ENCODE measurements around the gene KCNMA1. TPM values are rescaled to one million over a fixed set of nuclear protein-coding genes. Genes with fewer than 3 reads are reported as not detected.

The KCNMA1 gene
- total RNA-seq, 4 donors from 2014 or later = 68.4 to 170 (median 119) TPM

- Histone ChIP-seq H3K4me1 (peaks cover 19 to 58% (median 36%) of the 10 kb centered on the region in 4 donors), H3K36me3 (no peaks in the 10 kb centered on the region), H3K27me3 (no peaks in the 10 kb centered on the region), H3K4me3 (no peak overlapping the region), H3K9me3 (no peaks in the 10 kb centered on the region), H3K27ac (peak overlapping the region in 3 of 4 donors; percentile 42 to 61 (median 53))
- no peak for DNase-seq
- intact Hi-C loops (cut with DNase I; ENCODE audit: low total_unique reads) = no loop called here
- in situ Hi-C loops (cut with MboI; ENCODE audit: low pct_ligation_motif_present in 1 of 4, low pct_unique_long_range_greater_than_20kb in 1 of 4, low sequenced_read_pairs in 3 of 4) = no loop called here
- no peak for TF ChIP-seq POLR2AphosphoS5 (IDR thresholded peaks at IDR 0.05)
- TF ChIP-seq POLR2A (IDR thresholded peaks at IDR 0.05) = no peak
- TF ChIP-seq, protein P1, sequence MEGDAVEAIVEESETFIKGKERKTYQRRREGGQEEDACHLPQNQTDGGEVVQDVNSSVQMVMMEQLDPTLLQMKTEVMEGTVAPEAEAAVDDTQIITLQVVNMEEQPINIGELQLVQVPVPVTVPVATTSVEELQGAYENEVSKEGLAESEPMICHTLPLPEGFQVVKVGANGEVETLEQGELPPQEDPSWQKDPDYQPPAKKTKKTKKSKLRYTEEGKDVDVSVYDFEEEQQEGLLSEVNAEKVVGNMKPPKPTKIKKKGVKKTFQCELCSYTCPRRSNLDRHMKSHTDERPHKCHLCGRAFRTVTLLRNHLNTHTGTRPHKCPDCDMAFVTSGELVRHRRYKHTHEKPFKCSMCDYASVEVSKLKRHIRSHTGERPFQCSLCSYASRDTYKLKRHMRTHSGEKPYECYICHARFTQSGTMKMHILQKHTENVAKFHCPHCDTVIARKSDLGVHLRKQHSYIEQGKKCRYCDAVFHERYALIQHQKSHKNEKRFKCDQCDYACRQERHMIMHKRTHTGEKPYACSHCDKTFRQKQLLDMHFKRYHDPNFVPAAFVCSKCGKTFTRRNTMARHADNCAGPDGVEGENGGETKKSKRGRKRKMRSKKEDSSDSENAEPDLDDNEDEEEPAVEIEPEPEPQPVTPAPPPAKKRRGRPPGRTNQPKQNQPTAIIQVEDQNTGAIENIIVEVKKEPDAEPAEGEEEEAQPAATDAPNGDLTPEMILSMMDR (IDR thresholded peaks at IDR 0.05) = no peak
- 70 to 74% methylated on average over 3 of the region's 3 CpGs for WGBS, 2 donors (ENCODE audit: low coverage in 1 of 2)
These were observed 74.9 kb downstream of the KCNMA1 start for GRCh38 chr10:77562742-77563141.

DNA sequence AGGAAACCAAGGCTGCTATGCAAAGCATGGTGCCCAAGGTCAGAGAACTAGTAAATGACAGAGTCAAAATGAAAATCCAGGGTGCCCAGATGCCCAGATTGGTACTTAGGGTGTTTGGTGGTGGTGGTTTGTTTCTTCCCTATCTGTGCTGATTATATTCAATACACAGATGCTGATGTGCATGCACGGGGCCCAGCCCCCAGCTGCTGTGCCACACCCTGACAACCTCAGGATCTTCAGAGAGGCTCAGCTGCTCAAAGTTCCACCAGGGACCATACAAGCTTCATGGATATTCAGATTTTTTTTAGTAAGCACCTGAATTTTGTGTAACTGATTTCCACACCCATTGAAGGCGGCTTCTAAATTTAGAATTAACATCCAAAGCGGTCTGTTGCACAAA is 75.6 kb downstream of the KCNMA1 start:
- in situ Hi-C loops (cut with MboI; ENCODE audit: low pct_ligation_motif_present in 1 of 4, low pct_unique_long_range_greater_than_20kb in 1 of 4, low sequenced_read_pairs in 3 of 4) = no loop called here
- TF ChIP-seq POLR2AphosphoS5 (IDR thresholded peaks at IDR 0.05) (no peak), POLR2A (IDR thresholded peaks at IDR 0.05) (no peak), EP300 (IDR thresholded peaks at IDR 0.05; ENCODE audit: low read depth) (no peak)
- TF ChIP-seq, protein P1 (IDR thresholded peaks at IDR 0.05) = no peak
- intact Hi-C loops (cut with DNase I; ENCODE audit: low total_unique reads) = no loop called here
- no peak for DNase-seq
- no peaks in the 10 kb centered on the region for H3K36me3 ChIP-seq
- H3K9me3 ChIP-seq = no peaks in the 10 kb centered on the region
- H3K4me3 ChIP-seq = no peak overlapping the region
- H3K4me1 ChIP-seq = peaks cover 26 to 63% (median 36%) of the 10 kb centered on the region in 4 donors
- H3K27me3 ChIP-seq = no peaks in the 10 kb centered on the region
- 42 to 50% methylated on average over 1 to 3 of the region's 3 CpGs for WGBS, 2 donors (ENCODE audit: low coverage in 1 of 2)
- peak overlapping the region in 3 of 4 donors; percentile 15 to 61 (median 42) for H3K27ac ChIP-seq

DNA sequence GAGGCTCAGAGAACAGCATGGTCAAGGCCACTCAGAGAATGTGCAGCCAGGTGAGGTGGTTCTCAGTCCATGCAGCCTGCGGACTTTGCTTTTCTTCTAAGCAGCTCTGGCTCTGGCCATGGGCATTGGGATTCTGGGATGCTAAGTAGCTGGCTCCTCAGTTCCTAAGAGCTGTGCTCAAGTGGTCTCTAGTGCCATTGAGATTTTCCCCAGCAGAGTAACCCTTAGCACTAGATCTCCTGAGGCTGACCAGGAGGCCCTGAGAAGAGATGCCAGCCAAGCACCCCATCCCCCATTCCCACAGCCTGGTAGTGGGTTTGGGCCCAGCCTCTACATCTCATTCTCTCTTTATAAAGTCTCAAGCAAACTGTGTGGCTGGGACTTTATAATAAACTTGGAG is 77.1 kb downstream of the KCNMA1 start:
- H3K27ac ChIP-seq = peak overlapping the region in 1 of 4 donors; percentile 61
- H3K9me3 ChIP-seq = no peaks in the 10 kb centered on the region
- H3K4me3 ChIP-seq = no peak overlapping the region
- no peaks in the 10 kb centered on the region for H3K27me3 ChIP-seq
- peaks cover 29 to 65% (median 35%) of the 10 kb centered on the region in 4 donors for H3K4me1 ChIP-seq
- in situ Hi-C loops (cut with MboI; ENCODE audit: low pct_ligation_motif_present in 1 of 4, low pct_unique_long_range_greater_than_20kb in 1 of 4, low sequenced_read_pairs in 3 of 4) (no loop called here), intact Hi-C loops (cut with DNase I; ENCODE audit: low total_unique reads) (no loop called here)
- 100% methylated on average over 1 of the region's 1 CpG for whole genome bisulfite sequencing, 2 donors (ENCODE audit: low coverage in 1 of 2)
- TF ChIP-seq POLR2AphosphoS5 (IDR thresholded peaks at IDR 0.05) = no peak
- TF ChIP-seq POLR2A (IDR thresholded peaks at IDR 0.05) = no peak
- TF ChIP-seq, protein P1 (IDR thresholded peaks at IDR 0.05) = no peak
- TF ChIP-seq EP300 (IDR thresholded peaks at IDR 0.05; ENCODE audit: low read depth) = no peak
- no peaks in the 10 kb centered on the region for H3K36me3 ChIP-seq
- no peak for DNase-seq

- TF ChIP-seq POLR2A (IDR thresholded peaks at IDR 0.05) = no peak
- TF ChIP-seq EP300 (IDR thresholded peaks at IDR 0.05; ENCODE audit: low read depth) = no peak
- TF ChIP-seq, protein P1 (IDR thresholded peaks at IDR 0.05) = no peak
- TF ChIP-seq POLR2AphosphoS5 (IDR thresholded peaks at IDR 0.05) = no peak
- Histone ChIP-seq H3K9me3 (no peaks in the 10 kb centered on the region), H3K27me3 (no peaks in the 10 kb centered on the region), H3K4me3 (no peak overlapping the region), H3K4me1 (peaks cover 27 to 66% (median 34%) of the 10 kb centered on the region in 4 donors), H3K36me3 (no peaks in the 10 kb centered on the region), H3K27ac (peak overlapping the region in 1 of 4 donors; percentile 61)
- intact Hi-C loops (cut with DNase I; ENCODE audit: low total_unique reads) (no loop called here), in situ Hi-C loops (cut with MboI; ENCODE audit: low pct_ligation_motif_present in 1 of 4, low pct_unique_long_range_greater_than_20kb in 1 of 4, low sequenced_read_pairs in 3 of 4) (no loop called here)
- 75 to 80% methylated on average over 1 to 3 of the region's 3 CpGs for WGBS, 2 donors (ENCODE audit: low coverage in 1 of 2)
- no peak for DNase-seq
These were observed 77.6 kb downstream of the KCNMA1 start for GRCh38 chr10:77560052-77560451.
